ENCODE measurements around the gene IFT122.

DNA sequence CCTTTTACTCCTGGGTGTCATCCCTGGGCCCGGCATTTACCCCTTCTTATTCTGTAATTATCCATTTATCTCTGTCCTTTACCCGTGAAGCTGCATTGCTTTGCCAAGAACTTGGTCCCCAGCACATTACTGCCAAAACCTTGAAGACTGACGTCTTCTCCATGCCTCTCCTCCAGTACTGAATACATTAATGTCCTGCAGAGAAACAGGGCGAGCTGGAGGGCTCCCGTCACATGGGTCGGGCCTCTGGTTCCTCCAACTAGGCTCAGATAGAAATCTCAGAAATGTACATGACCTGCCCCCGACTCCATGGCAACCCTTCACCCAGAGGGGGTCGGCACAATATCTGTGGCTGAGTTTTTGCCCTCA lies 12.0 kb upstream of the IFT122 start:
- TF ChIP-seq, protein P1, sequence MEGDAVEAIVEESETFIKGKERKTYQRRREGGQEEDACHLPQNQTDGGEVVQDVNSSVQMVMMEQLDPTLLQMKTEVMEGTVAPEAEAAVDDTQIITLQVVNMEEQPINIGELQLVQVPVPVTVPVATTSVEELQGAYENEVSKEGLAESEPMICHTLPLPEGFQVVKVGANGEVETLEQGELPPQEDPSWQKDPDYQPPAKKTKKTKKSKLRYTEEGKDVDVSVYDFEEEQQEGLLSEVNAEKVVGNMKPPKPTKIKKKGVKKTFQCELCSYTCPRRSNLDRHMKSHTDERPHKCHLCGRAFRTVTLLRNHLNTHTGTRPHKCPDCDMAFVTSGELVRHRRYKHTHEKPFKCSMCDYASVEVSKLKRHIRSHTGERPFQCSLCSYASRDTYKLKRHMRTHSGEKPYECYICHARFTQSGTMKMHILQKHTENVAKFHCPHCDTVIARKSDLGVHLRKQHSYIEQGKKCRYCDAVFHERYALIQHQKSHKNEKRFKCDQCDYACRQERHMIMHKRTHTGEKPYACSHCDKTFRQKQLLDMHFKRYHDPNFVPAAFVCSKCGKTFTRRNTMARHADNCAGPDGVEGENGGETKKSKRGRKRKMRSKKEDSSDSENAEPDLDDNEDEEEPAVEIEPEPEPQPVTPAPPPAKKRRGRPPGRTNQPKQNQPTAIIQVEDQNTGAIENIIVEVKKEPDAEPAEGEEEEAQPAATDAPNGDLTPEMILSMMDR (conservative IDR thresholded peaks at IDR 0.05; ENCODE audit: low read depth in 2 of 2), result no peak
- TF ChIP-seq POLR2AphosphoS5 (IDR thresholded peaks at IDR 0.05; ENCODE audit: low read depth) (no peak), CREB1 (CRISPR knock-in tag; IDR thresholded peaks at IDR 0.05; ENCODE audit: low read depth) (no peak), EZH2 (IDR thresholded peaks at IDR 0.05; ENCODE audit: low read depth, unreplicated experiment) (no peak), STAT1 (IDR thresholded peaks at IDR 0.05; ENCODE audit: unreplicated experiment) (no peak), EZH2phosphoT487 (IDR thresholded peaks at IDR 0.05; ENCODE audit: unreplicated experiment) (no peak), NANOG (IDR thresholded peaks at IDR 0.05; ENCODE audit: borderline replicate concordance) (no peak)
- TF ChIP-seq, protein P2, sequence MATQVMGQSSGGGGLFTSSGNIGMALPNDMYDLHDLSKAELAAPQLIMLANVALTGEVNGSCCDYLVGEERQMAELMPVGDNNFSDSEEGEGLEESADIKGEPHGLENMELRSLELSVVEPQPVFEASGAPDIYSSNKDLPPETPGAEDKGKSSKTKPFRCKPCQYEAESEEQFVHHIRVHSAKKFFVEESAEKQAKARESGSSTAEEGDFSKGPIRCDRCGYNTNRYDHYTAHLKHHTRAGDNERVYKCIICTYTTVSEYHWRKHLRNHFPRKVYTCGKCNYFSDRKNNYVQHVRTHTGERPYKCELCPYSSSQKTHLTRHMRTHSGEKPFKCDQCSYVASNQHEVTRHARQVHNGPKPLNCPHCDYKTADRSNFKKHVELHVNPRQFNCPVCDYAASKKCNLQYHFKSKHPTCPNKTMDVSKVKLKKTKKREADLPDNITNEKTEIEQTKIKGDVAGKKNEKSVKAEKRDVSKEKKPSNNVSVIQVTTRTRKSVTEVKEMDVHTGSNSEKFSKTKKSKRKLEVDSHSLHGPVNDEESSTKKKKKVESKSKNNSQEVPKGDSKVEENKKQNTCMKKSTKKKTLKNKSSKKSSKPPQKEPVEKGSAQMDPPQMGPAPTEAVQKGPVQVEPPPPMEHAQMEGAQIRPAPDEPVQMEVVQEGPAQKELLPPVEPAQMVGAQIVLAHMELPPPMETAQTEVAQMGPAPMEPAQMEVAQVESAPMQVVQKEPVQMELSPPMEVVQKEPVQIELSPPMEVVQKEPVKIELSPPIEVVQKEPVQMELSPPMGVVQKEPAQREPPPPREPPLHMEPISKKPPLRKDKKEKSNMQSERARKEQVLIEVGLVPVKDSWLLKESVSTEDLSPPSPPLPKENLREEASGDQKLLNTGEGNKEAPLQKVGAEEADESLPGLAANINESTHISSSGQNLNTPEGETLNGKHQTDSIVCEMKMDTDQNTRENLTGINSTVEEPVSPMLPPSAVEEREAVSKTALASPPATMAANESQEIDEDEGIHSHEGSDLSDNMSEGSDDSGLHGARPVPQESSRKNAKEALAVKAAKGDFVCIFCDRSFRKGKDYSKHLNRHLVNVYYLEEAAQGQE (IDR thresholded peaks at IDR 0.05; ENCODE audit: unreplicated experiment), result no peak
